A673 (cell line): ENCODE data around the gene TNNT1.

Experiments
- CTCF ChIP-seq: fragments of 300-800, 200-600 bp; sonication (generic); conservative IDR thresholded peaks from 2 replicates; pipeline ENCODE4 v1.5.1; 2017; ENCODE audit warnings: low read depth, mild to moderate bottlenecking, antibody characterized with exemption, low read length, moderate library complexity, mixed read lengths
- EZH2 ChIP-seq: fragments of 200-600 bp; sonication (generic); IDR thresholded peaks from 2 replicates; pipeline ENCODE4 v1.6.1; 2017; ENCODE audit warnings: borderline replicate concordance, low read depth, mild to moderate bottlenecking, mixed read lengths, antibody characterized with exemption, low read length; ENCODE audit not compliant: poor library complexity, severe bottlenecking

- TF ChIP-seq EZH2 (no peak), CTCF (no peak)
Observed at GRCh38 chr19:55158848-55159749, 10.1 kb upstream of the TNNT1 start.
